Astrocyte (in vitro differentiated cells and primary cell): ENCODE data around the gene PLA2G4E. TPM values are rescaled to one million over a fixed set of nuclear protein-coding genes. Genes with fewer than 3 reads are reported as not detected.
A peak's percentile ranks its signal among the peaks of the same experiment; 100 is the strongest.

ENCODE experiments used
- DNase-seq: peaks from one replicate; pipeline ENCODE4 v3.0.0-alpha.2; 2010; ENCODE audit warnings: low read depth
- FAIRE-seq: peaks from 2 replicates; lab custom pipeline; 2011; peaks lifted over from hg19 to GRCh38; lab: Jason Lieb, UNC
- H2AFZ ChIP-seq: 2 replicates; pipeline ENCODE4 v1.6.0; 2012; ENCODE audit warnings: low read depth, low read length, inconsistent platforms
- H3K27ac ChIP-seq: 2 replicates; pipeline ENCODE4 v1.5.1; 2011; ENCODE audit warnings: low read depth, low read length, inconsistent platforms
- H3K27me3 ChIP-seq: 2 replicates; pipeline ENCODE4 v1.6.0; 2011; ENCODE audit warnings: low read length, inconsistent platforms; ENCODE audit not compliant: insufficient read depth
- H3K36me3 ChIP-seq: 2 replicates; pipeline ENCODE4 v1.5.1; 2011; ENCODE audit warnings: low read length, inconsistent platforms; ENCODE audit not compliant: insufficient read depth
- H3K4me1 ChIP-seq: 2 replicates; pipeline ENCODE4 v1.5.1; 2011; ENCODE audit warnings: low read length, inconsistent platforms; ENCODE audit not compliant: insufficient read depth
- H3K4me2 ChIP-seq: 2 replicates; pipeline ENCODE4 v1.6.0; 2012; ENCODE audit warnings: low read length, inconsistent platforms
- H3K4me3 ChIP-seq: 2 replicates; pipeline ENCODE4 v1.5.1; 2011; ENCODE audit warnings: low read depth, mild to moderate bottlenecking, low read length, inconsistent platforms; ENCODE audit not compliant: insufficient read depth
- H3K79me2 ChIP-seq: 2 replicates; pipeline ENCODE4 v1.6.0; 2012; ENCODE audit warnings: mild to moderate bottlenecking, low read length, inconsistent platforms; ENCODE audit not compliant: insufficient read depth
- H3K9ac ChIP-seq: 2 replicates; pipeline ENCODE4 v1.6.0; 2012; ENCODE audit warnings: mild to moderate bottlenecking, low read length, inconsistent platforms
- H3K9me3 ChIP-seq: 2 replicates; pipeline ENCODE4 v1.5.1; 2012; ENCODE audit warnings: low read depth, mild to moderate bottlenecking, low read length, inconsistent platforms; ENCODE audit not compliant: insufficient read depth
- H4K20me1 ChIP-seq: 2 replicates; pipeline ENCODE4 v1.6.0; 2012; ENCODE audit warnings: low read length, inconsistent platforms; ENCODE audit not compliant: insufficient read depth
- H3K27ac Mint-ChIP-seq: one replicate; pipeline ENCODE4 v1.8.0; 2021; ENCODE audit warnings: mild to moderate bottlenecking, mixed read lengths; ENCODE audit not compliant: unreplicated experiment
- H3K27me3 Mint-ChIP-seq: one replicate; pipeline ENCODE4 v1.8.0; 2021; ENCODE audit warnings: low read depth, mixed read lengths; ENCODE audit not compliant: unreplicated experiment
- H3K36me3 Mint-ChIP-seq: one replicate; pipeline ENCODE4 v1.8.0; 2021; ENCODE audit warnings: low read depth, mixed read lengths; ENCODE audit not compliant: unreplicated experiment
- H3K4me1 Mint-ChIP-seq: one replicate; pipeline ENCODE4 v1.8.0; 2021; ENCODE audit warnings: low read depth, mixed read lengths; ENCODE audit not compliant: unreplicated experiment
- H3K4me3 Mint-ChIP-seq: one replicate; pipeline ENCODE4 v1.8.0; 2021; ENCODE audit warnings: mild to moderate bottlenecking, moderate library complexity, mixed read lengths; ENCODE audit not compliant: unreplicated experiment
- H3K9me3 Mint-ChIP-seq: one replicate; pipeline ENCODE4 v1.8.0; 2021; ENCODE audit warnings: mild to moderate bottlenecking, mixed read lengths; ENCODE audit not compliant: unreplicated experiment
- CTCF ChIP-seq: IDR thresholded peaks from 2 replicates; pipeline ENCODE4 v1.5.1; 2011; ENCODE audit warnings: low read depth, mild to moderate bottlenecking, inconsistent platforms, low read length, moderate library complexity; ENCODE audit not compliant: insufficient read depth
- EZH2 ChIP-seq: IDR thresholded peaks from 2 replicates; pipeline ENCODE4 v1.6.1; 2012; ENCODE audit warnings: mild to moderate bottlenecking, low read length, inconsistent platforms; ENCODE audit not compliant: insufficient read depth
- total RNA-seq: library from RNA; stranded (reverse); gene quantifications from 2 replicates; pipeline ENCODE4 v1.2.1, GENCODE V29; 2021

PLA2G4E gene
- total RNA-seq, 1 donor from 2014 or later: not detected

DNA sequence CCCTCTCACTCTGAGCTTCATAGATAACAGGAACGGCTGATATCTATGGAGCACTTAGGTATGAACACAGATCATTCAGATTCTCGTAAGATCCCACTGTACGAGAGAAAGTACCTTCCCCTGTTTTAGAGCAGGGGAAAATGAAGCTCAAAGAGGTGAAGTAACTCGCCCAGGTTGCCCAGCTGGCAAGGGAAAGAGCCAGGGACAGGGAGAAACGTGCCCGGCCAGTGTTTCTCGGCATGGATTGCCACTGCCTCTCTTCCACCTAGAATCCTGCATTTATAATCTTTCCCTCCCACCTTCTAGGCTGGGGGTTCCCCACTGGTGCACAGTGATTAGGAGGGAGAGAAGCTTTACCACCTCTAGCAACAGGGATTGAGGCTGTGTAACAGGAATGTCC is 87.5 kb downstream of the PLA2G4E start:
- Histone ChIP-seq H3K4me1 (peaks cover 61% of the 10 kb centered on the region), H3K27me3 (no peaks in the 10 kb centered on the region), H3K4me2 (peak overlapping the region; percentile 26), H3K9me3 (no peaks in the 10 kb centered on the region), H3K9ac (peak overlapping the region; percentile 42), H4K20me1 (peaks cover 5% of the 10 kb centered on the region), H3K27ac (peak overlapping the region; percentile 11), H3K4me3 (no peak overlapping the region), H3K79me2 (peaks cover 27% of the 10 kb centered on the region), H2AFZ (no peak overlapping the region), H3K36me3 (peaks cover 4% of the 10 kb centered on the region)
- Mint-ChIP-seq H3K4me3 (no peak overlapping the region), H3K9me3 (no peaks in the 10 kb centered on the region), H3K27ac (peak overlapping the region; percentile 47), H3K36me3 (peaks cover 21% of the 10 kb centered on the region), H3K4me1 (peaks cover 68% of the 10 kb centered on the region), H3K27me3 (no peaks in the 10 kb centered on the region)
- TF ChIP-seq EZH2: no peak
- TF ChIP-seq CTCF: no peak
- DNase-seq: no peak
- no peak for FAIRE-seq

- H4K20me1 ChIP-seq: peaks cover 7% of the 10 kb centered on the region
- TF ChIP-seq CTCF (no peak), EZH2 (no peak)
- no peaks in the 10 kb centered on the region for H3K36me3 ChIP-seq
- H3K27me3 Mint-ChIP-seq: no peaks in the 10 kb centered on the region
- H3K9me3 ChIP-seq: no peaks in the 10 kb centered on the region
- peak overlapping the region; percentile 11 for H3K27ac ChIP-seq
- H3K27me3 ChIP-seq: no peaks in the 10 kb centered on the region
- H3K4me2 ChIP-seq: peak overlapping the region; percentile 26
- DNase-seq (no peak), FAIRE-seq (no peak)
- H3K9me3 Mint-ChIP-seq: no peaks in the 10 kb centered on the region
- no peak overlapping the region for H3K4me3 Mint-ChIP-seq
- H3K4me3 ChIP-seq: no peak overlapping the region
- no peak overlapping the region for H3K27ac Mint-ChIP-seq
- H3K4me1 ChIP-seq: peaks cover 61% of the 10 kb centered on the region
- peaks cover 27% of the 10 kb centered on the region for H3K79me2 ChIP-seq
- H3K9ac ChIP-seq: peak overlapping the region; percentile 42
- H3K4me1 Mint-ChIP-seq: peaks cover 70% of the 10 kb centered on the region
- H2AFZ ChIP-seq: no peak overlapping the region
- H3K36me3 Mint-ChIP-seq: peaks cover 24% of the 10 kb centered on the region
Measured at GRCh38 chr15:41932511-41933289, 88.1 kb downstream of the PLA2G4E start.

- H3K9me3 ChIP-seq: no peaks in the 10 kb centered on the region
- H4K20me1 ChIP-seq: peaks cover 10% of the 10 kb centered on the region
- H3K79me2 ChIP-seq: peaks cover 27% of the 10 kb centered on the region
- FAIRE-seq (no peak), DNase-seq (no peak)
- no peaks in the 10 kb centered on the region for H3K36me3 ChIP-seq
- Mint-ChIP-seq H3K27ac (no peak overlapping the region), H3K9me3 (no peaks in the 10 kb centered on the region), H3K4me3 (no peak overlapping the region), H3K4me1 (peaks cover 64% of the 10 kb centered on the region), H3K27me3 (no peaks in the 10 kb centered on the region), H3K36me3 (peaks cover 19% of the 10 kb centered on the region)
- no peak overlapping the region for H2AFZ ChIP-seq
- TF ChIP-seq EZH2 (no peak), CTCF (no peak)
- no peak overlapping the region for H3K27ac ChIP-seq
- H3K9ac ChIP-seq: no peak overlapping the region
- H3K4me3 ChIP-seq: no peak overlapping the region
- H3K4me1 ChIP-seq: peaks cover 58% of the 10 kb centered on the region
- no peak overlapping the region for H3K4me2 ChIP-seq
- no peaks in the 10 kb centered on the region for H3K27me3 ChIP-seq
Measured at GRCh38 chr15:41932101-41932500, 88.7 kb downstream of the PLA2G4E start.
